ENCODE measurements around the gene GPC6.

GPC6 gene

DNA sequence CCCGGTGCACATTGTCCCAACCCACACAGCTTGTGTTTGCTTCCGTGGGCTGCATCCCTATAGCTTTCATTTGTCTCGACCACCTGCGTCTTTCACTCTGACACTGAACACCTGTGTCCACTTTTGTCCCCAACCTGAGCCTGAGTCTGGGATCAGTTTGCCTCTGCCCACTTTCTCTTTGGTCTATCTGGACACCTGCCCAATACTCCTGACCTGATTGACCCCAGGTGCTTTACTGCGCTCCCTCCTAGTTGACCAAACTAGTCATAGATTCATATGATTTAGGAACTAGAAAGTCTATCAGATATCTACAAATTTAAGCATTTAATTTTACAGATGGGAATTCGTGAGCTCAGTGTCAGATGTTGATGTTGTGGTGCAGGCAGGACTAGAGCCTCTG is 1043.0 kb downstream of the GPC6 start:
- Histone ChIP-seq H3K27me3 (ENCODE audit: insufficient read depth, poor library complexity, severe bottlenecking) (no peaks in the 10 kb centered on the region), H3K27ac (replicated peaks) (no peak overlapping the region), H3K4me3 (replicated peaks; ENCODE audit: insufficient read depth, low read length) (no peak overlapping the region)
- no peak for DNase-seq (ENCODE audit: low read depth in 1 of 2, low spot score in 1 of 2)
- TF ChIP-seq REST (IDR thresholded peaks at IDR 0.05; ENCODE audit: insufficient replicate concordance, low read depth) (no peak), POLR2AphosphoS5 (IDR thresholded peaks at IDR 0.05; ENCODE audit: low read depth) (no peak), CTCF (IDR thresholded peaks at IDR 0.05; ENCODE audit: insufficient read depth, low read length) (no peak), SPI1 (IDR thresholded peaks at IDR 0.05; ENCODE audit: borderline replicate concordance, low read depth) (no peak)

GRCh38 chr13:94270556-94270955 is 1043.9 kb downstream of the GPC6 start:
- Histone ChIP-seq H3K27me3 (ENCODE audit: insufficient read depth, poor library complexity, severe bottlenecking) (no peaks in the 10 kb centered on the region), H3K27ac (replicated peaks) (no peak overlapping the region), H3K4me3 (replicated peaks; ENCODE audit: insufficient read depth, low read length) (no peak overlapping the region)
- DNase-seq (ENCODE audit: low read depth in 1 of 2, low spot score in 1 of 2) = no peak
- TF ChIP-seq REST (IDR thresholded peaks at IDR 0.05; ENCODE audit: insufficient replicate concordance, low read depth) (no peak), SPI1 (IDR thresholded peaks at IDR 0.05; ENCODE audit: borderline replicate concordance, low read depth) (no peak), GABPA (IDR thresholded peaks at IDR 0.05; ENCODE audit: low read depth) (no peak), POLR2AphosphoS5 (IDR thresholded peaks at IDR 0.05; ENCODE audit: low read depth) (no peak), CTCF (IDR thresholded peaks at IDR 0.05; ENCODE audit: insufficient read depth, low read length) (no peak)

- Histone ChIP-seq H3K27ac (replicated peaks) (no peak overlapping the region), H3K27me3 (ENCODE audit: insufficient read depth, poor library complexity, severe bottlenecking) (no peaks in the 10 kb centered on the region), H3K4me3 (replicated peaks; ENCODE audit: insufficient read depth, low read length) (no peak overlapping the region)
- no peak for DNase-seq (ENCODE audit: low read depth in 1 of 2, low spot score in 1 of 2)
- TF ChIP-seq CTCF (IDR thresholded peaks at IDR 0.05; ENCODE audit: insufficient read depth, low read length) (no peak), SPI1 (IDR thresholded peaks at IDR 0.05; ENCODE audit: borderline replicate concordance, low read depth) (no peak), GABPA (IDR thresholded peaks at IDR 0.05; ENCODE audit: low read depth) (no peak), POLR2AphosphoS5 (IDR thresholded peaks at IDR 0.05; ENCODE audit: low read depth) (no peak)
Observed at GRCh38 chr13:94272038-94272437, 1045.4 kb downstream of the GPC6 start.

DNA sequence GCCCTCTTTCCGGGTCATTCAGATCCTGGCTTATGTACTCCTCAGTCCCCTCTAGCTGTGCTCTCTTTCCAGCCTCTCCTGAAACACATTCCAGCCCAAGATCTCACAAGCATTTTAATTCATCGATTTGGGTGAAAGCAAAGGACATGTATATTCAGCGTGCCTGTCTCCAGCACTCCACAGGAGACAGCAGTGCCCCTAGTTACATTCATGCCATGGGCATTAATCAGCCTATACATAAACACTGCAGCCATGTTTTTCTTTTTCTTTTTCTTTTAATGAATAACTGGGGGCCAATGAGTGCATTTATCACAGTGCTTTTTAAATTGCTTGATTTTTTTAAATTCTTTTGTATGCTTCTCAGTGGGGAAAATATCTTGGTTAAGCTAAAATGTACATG is 1053.7 kb downstream of the GPC6 start:
- H3K27me3 ChIP-seq (ENCODE audit: insufficient read depth, poor library complexity, severe bottlenecking) = no peaks in the 10 kb centered on the region
- DNase-seq (ENCODE audit: low read depth in 1 of 2, low spot score in 1 of 2) = no peak
- H3K4me3 ChIP-seq (replicated peaks; ENCODE audit: insufficient read depth, low read length) = no peak overlapping the region
- TF ChIP-seq GABPA (IDR thresholded peaks at IDR 0.05; ENCODE audit: low read depth) = no peak
- no peak for TF ChIP-seq SPI1 (IDR thresholded peaks at IDR 0.05; ENCODE audit: borderline replicate concordance, low read depth)
- no peak for TF ChIP-seq POLR2AphosphoS5 (IDR thresholded peaks at IDR 0.05; ENCODE audit: low read depth)
- TF ChIP-seq CTCF (IDR thresholded peaks at IDR 0.05; ENCODE audit: insufficient read depth, low read length) = no peak
- TF ChIP-seq REST (IDR thresholded peaks at IDR 0.05; ENCODE audit: insufficient replicate concordance, low read depth) = no peak
- no peak overlapping the region for H3K27ac ChIP-seq (replicated peaks)

All from HL-60 (cell line).